RWPE2 (cell line): Measurements from ENCODE around the gene SAE1.

Experiments used
- ATAC-seq: fragments of 200-7000 bp; cut with Tn5 transposase; 3 replicates; pipeline ENCODE4 v1.9.1; 2021; ENCODE audit warnings: low read depth
- DNase-seq: peaks from one replicate; pipeline ENCODE4 v3.0.0-alpha.2; 2020; ENCODE audit warnings: low spot score
- H3K27ac ChIP-seq: fragments of 450-650 bp; 2 replicates; pipeline ENCODE4 v1.5.1; 2017; ENCODE audit warnings: mild to moderate bottlenecking; ENCODE audit not compliant: poor library complexity, severe bottlenecking
- H3K27me3 ChIP-seq: fragments of 250-450 bp; sonication (Bioruptor Pico); 2 replicates; pipeline ENCODE4 v1.5.1; 2021; ENCODE audit warnings: mild to moderate bottlenecking, moderate library complexity; ENCODE audit not compliant: insufficient read depth, poor library complexity, severe bottlenecking
- H3K36me3 ChIP-seq: fragments of 250-450 bp; sonication (Bioruptor Pico); 2 replicates; pipeline ENCODE4 v1.5.1; 2020; ENCODE audit warnings: low read depth, mild to moderate bottlenecking, moderate library complexity
- H3K4me1 ChIP-seq: fragments of 250-450 bp; sonication (Bioruptor Pico); 2 replicates; pipeline ENCODE4 v1.5.1; 2021; ENCODE audit warnings: mild to moderate bottlenecking, moderate library complexity; ENCODE audit not compliant: insufficient read depth, poor library complexity, severe bottlenecking
- H3K4me3 ChIP-seq: fragments of 250-450 bp; sonication (Bioruptor Pico); 2 replicates; pipeline ENCODE4 v1.5.1; 2021; ENCODE audit warnings: mild to moderate bottlenecking, moderate library complexity; ENCODE audit not compliant: severe bottlenecking
- H3K9me3 ChIP-seq: fragments of 250-450 bp; sonication (Bioruptor Pico); 2 replicates; pipeline ENCODE4 v1.5.1; 2021; ENCODE audit warnings: mild to moderate bottlenecking, moderate library complexity; ENCODE audit not compliant: severe bottlenecking
- CTCF ChIP-seq: fragments of 450-650 bp; IDR thresholded peaks from one replicate; pipeline ENCODE4 v1.5.1; 2017; ENCODE audit warnings: mild to moderate bottlenecking, moderate library complexity; ENCODE audit not compliant: poor library complexity, severe bottlenecking

The SAE1 gene

GRCh38 chr19:47236072-47236675, 105.5 kb downstream of the SAE1 start:
- H3K4me1 ChIP-seq, result peaks cover 16% of the 10 kb centered on the region
- H3K9me3 ChIP-seq, result no peaks in the 10 kb centered on the region
- no peaks in the 10 kb centered on the region for H3K36me3 ChIP-seq
- TF ChIP-seq CTCF, result no peak
- no peak overlapping the region for H3K27ac ChIP-seq
- DNase-seq, result no peak
- no peaks in the 10 kb centered on the region for H3K27me3 ChIP-seq
- no peak overlapping the region for H3K4me3 ChIP-seq
- no peak for ATAC-seq

DNA sequence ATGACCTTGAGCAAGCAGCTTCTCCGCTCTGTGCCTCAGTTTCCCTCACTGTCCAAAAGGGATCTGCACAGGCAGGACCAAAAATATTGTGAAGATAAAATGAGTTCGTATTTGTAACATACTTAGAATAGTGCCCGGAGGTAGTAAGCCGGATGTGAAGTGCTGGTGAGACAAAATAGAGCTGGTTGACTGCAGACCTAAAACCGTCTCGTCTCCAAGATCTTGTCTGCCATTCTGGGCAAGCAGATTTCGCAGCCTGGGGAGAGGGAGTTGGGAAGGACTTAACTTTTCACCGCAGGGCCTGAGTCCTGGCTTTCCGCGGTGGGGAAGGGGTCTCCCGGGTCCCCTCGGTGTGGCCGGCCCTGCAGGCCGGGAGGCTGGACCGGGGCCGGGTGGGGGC, 108.5 kb downstream of the SAE1 start:
- DNase-seq (no peak), ATAC-seq (no peak)
- no peak for TF ChIP-seq CTCF
- H3K36me3 ChIP-seq, result no peaks in the 10 kb centered on the region
- no peaks in the 10 kb centered on the region for H3K27me3 ChIP-seq
- no peak overlapping the region for H3K27ac ChIP-seq
- peaks cover 6% of the 10 kb centered on the region for H3K4me1 ChIP-seq
- no peaks in the 10 kb centered on the region for H3K9me3 ChIP-seq
- H3K4me3 ChIP-seq, result peak overlapping the region; percentile 19

DNA sequence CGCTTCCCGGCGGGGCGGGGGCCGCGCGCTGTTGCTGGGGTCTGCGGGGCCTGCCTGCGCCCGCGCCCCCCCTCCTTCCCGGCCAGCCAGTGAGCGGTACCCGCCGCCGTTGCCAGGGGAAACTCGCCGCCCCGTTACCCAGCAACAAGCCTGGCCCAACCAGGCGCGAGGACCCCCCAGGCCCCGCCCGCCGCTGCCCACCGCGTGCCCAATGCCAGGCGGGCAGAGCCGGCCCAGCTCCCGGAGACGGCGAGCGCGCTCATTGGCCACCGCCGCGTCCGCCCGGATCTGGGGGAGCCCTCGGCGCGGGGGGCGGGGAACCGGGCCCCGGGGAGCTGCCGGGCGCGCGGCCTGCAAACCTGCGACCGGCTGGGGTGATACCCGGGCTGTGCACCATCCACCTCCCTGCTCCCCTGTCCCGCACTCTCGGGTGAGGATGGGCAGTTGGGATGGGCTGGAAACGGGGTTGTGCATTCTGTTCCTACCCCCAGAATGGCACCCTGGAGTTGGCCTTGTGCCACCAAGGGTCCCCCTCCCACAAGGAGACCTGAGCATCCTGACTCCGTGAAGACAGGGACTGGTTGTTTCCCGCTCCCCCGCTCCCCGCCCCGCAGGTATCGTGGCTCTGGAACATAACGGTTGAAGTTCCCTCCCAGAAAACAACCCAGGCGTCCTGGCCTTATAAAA, 109.1 kb downstream of the SAE1 start:
- Histone ChIP-seq H3K27ac (no peak overlapping the region), H3K9me3 (no peaks in the 10 kb centered on the region)
- DNase-seq, result no peak

GRCh38 chr19:47240556-47240955, 109.9 kb downstream of the SAE1 start:
- ATAC-seq (no peak), DNase-seq (no peak)
- Histone ChIP-seq H3K9me3 (no peaks in the 10 kb centered on the region), H3K4me1 (peaks cover 6% of the 10 kb centered on the region), H3K27me3 (no peaks in the 10 kb centered on the region), H3K27ac (peak overlapping the region; percentile 1), H3K36me3 (no peaks in the 10 kb centered on the region), H3K4me3 (no peak overlapping the region)
- TF ChIP-seq CTCF, result no peak

More for the DNA sequence above, 109.1 kb downstream of the SAE1 start:
- Histone ChIP-seq H3K36me3 (no peaks in the 10 kb centered on the region), H3K27me3 (no peaks in the 10 kb centered on the region), H3K4me1 (peaks cover 6% of the 10 kb centered on the region), H3K4me3 (peak overlapping the region; percentile 19)
- TF ChIP-seq CTCF, result no peak
- ATAC-seq, result peak; percentile 44
